NCI-H1105 treated with DMSO at 0.1 percent for 48 hours (cell line): ENCODE results near the gene ZDHHC11.
"Not testable (repeated sequence)": the region's sequence is repeated elsewhere in the genome, so short reads cannot be mapped to it uniquely, and the experiment has no call there.

Experiments
- DNase-seq: peaks from one replicate; lab custom pipeline; 2025; lab: John Stamatoyannopoulos, UW

The ZDHHC11 gene

DNA sequence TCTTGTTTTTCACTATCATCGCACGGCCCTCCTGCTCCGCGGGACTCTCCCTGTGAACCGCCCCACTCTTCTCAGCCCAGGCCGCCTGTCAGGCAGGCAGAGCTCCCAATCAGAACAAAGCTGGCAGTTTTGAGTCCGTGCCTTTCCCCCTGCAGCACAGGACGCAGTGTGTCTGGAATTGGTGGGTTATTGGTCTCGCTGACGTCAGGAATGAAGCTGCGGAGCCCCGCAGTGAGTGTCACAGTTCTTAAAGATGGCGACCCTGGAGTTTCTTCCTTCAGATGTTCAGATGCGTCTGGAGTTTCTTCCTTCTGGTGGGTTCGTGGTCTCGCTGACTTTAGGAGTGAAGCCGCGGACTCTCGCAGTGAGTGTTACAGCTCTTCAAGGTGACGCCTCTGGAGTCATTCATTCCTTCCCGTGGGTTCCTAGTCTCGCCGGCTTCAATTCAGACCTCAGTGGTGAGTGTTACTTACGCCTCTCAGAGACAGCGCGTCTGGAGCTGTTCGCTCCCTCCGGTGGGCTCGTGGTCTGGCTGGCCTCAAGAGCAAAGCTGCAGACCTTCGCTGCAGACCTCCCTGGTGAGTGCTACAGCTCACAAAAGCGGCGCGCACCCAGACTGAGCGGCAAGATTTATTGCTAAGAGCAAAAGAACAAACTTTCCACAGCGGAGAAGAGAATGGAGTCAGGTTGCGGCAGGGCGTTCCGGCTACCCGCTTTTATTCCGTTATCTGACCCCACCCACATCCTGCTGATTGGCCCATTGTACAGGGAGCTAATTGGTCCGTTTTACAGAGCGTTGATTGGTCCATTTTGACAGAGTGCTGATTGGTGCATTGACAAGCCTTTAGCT is 73.7 kb downstream of the ZDHHC11 start:
- DNase-seq, result no peak

DNA sequence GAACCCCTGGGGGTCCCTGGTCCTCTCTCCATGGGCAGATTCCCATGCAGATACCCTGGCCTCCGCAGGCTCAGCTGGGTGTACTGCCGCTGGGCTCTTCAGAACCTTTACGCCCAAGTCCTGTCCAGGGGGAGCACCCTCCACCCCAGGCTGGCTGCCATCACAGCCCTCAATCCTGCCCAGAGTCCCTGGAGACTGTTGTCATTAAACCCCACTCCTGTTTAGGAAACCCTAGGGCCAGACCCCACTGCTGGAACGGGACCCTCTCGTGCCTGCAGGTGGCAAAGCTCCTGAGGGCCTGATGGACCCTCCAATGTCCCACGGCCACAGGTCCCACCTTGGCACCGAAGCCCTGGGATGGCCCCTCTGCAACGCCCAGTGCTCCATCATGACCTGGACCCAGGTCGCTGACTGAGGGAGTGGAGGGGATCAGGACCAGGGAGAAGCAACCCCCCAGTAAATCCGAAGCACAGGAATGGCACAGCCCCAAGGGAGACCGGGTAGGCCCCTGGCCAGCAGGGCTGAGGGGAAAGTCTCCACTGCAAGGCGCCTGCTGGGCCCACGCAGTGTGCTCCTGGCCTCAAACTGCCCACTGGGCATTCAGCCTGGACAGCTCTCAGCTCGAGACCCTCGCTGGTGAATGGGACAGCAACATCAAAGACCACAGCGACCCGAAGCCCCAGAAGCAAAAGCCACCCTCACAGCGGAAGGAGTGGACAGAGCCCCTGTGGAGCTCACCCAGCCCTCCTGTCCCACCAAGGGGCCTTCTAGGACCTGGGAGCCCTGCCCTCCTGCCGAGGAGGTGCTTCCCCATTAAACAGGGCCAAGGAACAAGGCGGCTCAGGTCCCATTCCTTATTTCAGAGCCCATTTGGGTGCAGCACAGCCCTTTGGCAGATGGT is 74.6 kb downstream of the ZDHHC11 start:
- no peak for DNase-seq

DNA sequence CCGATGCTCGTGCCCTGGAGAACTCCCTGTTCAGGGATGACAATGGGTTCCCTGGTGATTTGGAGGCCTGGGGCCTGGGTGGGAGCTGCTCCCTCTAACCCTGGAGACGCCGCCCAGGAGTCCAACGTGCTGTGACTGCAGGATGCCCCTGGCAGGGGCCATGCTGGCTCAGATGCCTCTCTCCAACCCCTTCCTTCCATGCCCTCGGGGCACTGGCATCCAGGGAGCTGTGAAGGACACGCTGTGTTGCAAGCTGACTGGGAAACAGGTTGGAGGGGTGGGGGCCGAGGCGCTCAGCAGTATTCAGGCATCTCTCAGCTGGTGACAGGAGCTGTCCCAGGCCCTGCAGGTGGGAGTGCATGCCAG is 75.2 kb downstream of the ZDHHC11 start:
- DNase-seq, result not testable (repeated sequence)

DNA sequence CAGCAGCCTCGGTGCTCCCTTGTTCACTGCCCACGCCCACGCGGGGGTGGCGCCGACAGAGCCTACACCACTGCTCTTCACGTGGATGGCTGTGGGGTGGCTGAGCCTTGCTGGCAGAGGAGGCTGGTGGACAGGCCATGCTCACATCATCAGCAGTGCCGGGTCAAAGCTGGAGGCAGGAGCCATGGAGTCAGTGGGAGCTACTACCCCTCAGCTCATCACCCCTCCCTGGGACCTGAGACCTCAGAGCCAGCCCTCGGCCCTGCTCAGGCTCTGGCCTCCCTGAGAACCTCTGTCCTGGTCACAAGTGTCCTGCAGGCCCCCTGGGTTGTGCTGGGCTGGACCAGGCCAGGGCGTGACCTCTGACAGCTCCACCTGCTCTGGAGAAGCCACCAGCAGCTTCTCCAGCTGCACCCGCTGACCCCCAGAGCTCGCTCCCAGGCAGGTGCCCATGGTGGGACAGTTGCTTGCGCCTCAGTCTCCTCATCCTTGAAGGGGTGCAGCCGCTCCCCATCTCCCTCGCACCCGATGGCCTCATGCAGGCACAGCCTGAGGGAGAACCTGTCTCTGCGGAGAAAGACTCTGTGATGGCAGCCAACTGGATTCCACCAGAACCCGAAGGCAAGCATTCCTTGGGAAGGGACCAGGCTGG is 75.8 kb downstream of the ZDHHC11 start:
- not testable (repeated sequence) for DNase-seq

DNA sequence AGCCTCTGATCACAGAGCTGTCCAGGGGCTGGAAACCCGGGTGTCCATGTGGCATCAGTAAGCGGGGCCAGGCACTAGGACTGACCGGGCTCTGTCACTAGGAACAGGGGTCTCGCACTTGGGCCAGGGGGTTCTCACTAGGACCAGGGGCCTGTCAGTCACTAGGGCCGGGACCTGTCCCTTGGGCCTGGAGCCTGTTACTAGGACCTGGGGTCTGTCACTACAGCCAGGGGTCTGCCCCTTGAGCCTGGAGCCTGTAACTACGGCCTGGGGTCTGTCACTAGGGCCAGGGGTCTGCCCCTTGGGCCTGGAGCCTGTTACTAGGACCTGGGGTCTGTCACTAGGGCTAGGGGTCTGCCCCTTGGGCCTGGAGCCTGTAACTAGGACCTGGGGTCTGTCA is 76.5 kb downstream of the ZDHHC11 start:
- DNase-seq, result not testable (repeated sequence)

DNA sequence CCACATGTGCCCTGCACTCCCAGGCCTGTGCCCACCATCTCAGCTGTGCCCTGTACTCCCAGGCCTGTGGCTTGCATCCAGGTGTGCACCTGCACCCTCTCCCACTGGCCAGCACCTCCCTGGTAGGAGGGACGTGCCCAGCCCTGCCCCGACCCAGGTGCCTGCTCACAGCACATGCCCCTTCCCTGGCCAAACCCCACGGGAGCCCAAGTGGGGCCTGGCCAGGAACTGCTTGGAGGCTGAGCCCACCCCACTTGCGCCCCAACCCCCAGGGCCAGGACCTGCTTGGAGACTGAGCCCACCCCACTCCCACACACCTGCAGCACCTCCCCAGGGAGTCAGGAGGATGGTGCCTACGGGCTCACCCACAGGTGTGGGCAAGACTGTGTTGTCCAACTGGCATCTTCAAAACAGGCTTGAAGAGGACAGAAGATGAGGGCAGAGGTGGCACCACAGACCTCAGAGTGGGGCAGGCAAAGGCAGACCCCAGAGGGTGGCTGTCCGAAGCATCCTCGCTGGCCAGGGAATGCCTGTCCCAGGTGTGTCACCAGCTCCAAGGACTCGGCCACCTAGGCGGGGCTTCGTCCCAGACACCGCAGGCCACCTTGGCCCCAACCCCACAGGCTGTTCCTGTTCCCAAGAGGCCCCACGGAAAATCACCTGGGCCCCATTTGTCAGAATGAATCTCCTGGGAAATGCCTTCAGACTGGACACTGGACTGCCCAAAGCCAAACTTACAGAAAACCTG is 77.1 kb downstream of the ZDHHC11 start:
- no peak for DNase-seq

DNA sequence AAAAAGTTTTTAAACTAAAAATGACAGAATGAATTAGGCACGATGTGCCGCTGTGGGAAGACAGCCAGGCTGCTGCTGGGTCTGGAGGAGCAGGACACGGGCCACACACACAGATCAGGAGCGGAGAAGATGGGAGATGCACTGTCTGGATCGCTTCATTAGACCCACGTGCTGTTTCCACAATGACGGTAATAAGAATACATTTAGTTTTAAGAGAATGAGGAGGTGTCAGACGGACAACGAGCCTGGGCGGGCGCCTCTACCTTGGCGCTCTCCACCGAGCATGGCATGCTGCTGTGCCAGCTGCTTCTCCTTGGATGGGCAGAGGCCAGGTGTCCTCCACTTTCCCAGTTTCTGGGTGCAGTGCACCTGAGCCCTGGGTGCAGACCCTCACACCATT is 77.9 kb downstream of the ZDHHC11 start:
- DNase-seq, result not testable (repeated sequence)

DNA sequence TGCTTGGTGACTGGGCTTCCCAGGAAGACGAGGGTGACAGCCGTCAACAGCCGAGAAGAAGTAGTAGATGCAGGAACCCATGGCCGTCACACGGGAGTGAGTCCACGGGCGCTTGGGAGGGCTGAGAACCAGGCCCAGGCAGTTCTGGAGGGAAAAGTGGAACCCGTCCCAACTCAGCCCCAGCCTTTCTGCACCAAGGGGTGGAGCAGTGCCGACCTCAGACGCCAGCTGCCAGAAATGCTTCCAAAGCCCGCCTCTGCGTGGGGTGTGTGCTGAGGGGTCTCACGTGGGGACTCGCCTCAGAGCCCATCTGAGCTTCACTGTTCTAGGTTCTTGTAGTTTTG is 78.3 kb downstream of the ZDHHC11 start:
- DNase-seq, result not testable (repeated sequence)

DNA sequence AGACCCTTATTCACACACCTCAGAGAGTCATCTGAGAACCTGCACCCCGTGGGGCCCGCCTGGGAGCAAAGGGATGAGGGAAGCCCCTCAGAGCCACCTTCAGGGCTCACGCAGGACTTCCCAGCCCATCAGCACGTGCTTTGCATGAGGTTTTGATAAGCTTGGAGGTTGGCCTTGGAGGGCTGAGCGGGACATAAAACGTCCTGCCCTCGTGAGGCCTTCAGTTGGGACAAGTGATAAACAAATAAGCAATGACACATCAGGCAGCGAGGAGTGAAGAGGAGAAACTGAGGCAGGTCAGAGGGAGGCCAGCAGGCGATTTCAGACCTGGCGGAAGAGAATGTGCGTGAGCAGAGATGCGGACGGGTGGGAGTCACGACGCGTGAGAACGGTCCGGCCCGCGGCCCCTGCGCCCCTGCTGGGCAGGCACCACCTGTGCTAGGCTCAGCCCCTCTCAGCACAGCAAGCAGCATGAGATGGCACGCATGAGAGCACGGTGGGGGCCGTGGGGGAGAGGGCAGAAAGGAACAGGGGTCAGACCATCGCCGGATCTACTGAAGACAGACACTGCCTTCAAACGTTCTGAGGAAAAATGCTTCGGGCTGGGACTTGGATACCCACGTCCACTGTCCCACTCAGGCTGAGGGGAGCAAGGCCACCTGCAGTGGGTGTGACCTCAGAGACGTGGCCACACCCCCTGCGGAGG is 78.8 kb downstream of the ZDHHC11 start:
- not testable (repeated sequence) for DNase-seq

DNA sequence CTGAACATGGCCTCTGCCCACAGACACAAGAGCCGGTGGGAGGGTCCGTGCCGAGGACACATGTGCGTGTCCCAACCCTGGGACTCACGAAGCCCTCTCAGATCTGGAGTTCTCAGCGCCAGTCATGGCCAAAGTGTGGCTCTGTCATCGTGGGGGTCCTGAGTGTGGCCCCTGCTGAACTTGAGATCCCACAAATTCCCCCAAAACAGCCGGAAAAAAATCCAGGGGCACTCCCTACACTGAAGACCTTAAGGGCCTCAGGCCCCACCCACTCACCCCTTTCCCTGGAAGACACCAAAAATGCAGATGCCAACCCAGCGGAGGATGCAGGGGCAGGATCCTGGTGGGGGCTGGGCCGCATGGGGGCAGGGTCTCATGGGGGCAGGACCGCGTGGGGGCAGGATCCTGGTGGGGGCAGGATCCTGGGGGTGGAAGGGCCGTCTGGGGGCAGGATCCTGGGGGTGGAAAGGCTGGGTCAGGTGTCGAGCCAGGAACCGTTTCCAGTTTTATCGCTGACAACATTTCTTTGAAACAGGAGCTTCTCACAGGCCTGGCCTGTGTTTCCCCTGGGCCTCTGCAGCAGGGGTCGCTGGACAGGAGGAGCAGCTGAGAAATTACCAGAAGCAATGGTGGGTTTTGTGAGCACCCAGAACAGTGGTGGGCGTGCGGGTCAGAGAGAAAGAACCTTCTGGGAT is 79.6 kb downstream of the ZDHHC11 start:
- not testable (repeated sequence) for DNase-seq

DNA sequence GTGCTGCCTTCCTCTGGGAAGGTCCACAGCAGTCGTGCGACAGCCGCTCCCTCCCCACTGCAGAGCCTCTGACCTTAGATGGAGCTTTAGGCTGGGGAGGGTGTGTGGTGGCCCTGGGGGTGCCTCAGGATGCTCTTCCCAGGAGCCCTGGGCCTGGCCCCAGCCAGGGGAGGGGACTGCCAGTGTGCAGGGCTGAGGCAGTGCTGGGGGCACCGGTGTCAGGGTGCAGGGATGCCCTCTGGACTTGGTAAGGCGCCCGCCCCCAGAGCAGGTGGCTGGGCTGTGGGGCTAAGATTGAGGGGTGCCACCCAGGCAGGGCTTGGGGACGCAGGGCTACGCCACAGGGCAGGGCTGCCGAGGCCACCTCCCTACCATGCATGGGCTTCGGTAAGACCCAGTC is 80.2 kb downstream of the ZDHHC11 start:
- not testable (repeated sequence) for DNase-seq

DNA sequence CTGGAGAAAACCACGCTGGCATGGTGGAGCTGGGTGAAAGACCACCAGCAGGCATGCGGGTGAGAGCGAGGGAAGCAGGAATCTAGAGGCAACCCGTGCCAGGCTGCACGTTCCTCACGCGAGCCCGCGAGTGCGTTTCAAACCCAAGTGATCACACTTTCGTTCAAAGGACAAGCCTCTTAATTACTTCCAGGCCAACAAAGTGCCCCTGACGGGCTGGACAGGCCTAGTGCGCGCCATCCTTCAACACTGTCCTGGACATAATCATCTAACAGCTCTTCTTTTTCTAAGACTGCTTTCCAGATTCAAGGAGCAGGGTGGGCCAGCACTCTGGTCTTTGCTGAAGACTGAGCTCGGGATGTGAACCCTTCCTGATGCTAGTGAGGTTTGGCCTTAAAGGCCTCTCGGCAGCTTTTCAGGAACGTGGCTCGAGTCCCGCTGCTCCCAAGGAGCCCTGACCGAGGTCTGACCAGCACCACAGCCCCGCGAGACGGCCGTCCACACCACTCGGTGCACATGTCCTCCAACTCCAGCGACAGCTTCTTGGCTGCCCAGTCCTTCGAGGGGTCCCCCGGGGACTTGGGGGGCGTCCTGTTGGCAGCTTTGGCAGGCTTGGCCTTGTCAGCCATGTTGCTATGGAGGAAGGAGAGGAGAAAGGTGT is 81.2 kb downstream of the ZDHHC11 start:
- DNase-seq, result not testable (repeated sequence)

DNA sequence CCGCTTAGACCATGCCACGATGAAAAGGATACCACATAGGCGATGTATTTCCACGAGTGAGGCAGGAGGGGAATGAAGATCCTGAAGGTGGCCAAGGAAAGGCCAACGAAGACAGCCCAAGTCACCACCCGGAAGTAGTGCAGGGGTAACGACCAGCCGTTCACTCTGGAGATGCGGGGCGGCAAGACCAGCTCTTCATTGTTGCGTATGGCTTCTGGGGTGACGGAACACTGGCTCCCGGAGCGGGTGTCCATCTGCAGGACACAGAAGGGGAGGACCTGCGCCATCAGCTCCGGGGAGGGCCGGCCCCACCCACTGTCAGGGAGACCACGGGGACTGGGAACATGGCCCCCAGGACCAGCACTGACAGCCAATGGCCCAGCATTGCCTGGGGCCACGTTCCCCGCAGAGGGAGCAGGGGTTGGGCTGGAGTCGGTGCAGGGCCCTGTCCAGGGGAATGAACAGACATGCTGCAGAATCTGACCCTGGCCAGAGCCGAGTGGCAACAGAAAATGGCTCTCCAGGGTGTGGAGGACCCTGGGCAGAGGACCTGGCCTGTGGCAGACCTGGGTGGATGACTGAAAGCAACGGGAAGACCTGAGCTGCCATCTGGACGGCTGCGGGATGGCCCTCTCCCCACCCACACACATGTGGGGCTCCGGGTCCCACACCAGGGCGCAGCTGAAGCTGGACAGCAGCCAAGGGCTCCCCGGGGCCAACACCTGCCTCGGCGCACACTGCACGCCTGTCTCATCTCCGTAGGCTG is 83.9 kb downstream of the ZDHHC11 start:
- DNase-seq, result no peak

DNA sequence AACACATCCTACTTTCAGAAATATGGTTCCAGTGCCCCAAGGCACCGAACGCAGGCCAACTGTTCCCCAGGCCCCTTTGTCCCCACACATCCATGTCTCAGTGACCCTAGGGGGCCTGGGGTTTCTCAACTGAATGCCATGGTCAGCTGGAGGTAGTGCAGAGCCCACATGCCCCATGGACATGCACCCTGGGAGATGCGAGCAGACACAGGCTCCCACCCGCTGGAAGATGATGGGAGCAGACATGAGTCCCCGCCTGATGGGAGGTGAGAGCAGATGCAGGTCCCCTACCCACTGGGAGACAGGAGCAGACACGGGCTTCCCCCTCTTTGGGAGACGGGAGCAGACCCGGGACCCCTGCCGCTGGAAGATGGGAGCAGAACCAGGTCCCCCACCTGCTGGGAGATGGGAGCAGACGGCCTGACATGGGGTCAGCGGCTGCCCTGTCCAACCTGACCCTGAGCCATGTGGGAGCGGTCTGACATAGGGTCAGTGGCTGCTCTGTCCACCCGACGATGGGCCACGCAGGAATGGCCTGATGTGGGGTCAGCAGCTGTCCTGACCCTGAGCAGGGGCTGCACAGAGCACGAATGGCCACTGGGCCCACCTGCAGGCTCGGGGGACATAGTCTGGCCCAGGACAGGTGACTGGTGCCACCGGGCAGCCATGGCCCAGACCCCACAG is 84.7 kb downstream of the ZDHHC11 start:
- DNase-seq, result no peak

DNA sequence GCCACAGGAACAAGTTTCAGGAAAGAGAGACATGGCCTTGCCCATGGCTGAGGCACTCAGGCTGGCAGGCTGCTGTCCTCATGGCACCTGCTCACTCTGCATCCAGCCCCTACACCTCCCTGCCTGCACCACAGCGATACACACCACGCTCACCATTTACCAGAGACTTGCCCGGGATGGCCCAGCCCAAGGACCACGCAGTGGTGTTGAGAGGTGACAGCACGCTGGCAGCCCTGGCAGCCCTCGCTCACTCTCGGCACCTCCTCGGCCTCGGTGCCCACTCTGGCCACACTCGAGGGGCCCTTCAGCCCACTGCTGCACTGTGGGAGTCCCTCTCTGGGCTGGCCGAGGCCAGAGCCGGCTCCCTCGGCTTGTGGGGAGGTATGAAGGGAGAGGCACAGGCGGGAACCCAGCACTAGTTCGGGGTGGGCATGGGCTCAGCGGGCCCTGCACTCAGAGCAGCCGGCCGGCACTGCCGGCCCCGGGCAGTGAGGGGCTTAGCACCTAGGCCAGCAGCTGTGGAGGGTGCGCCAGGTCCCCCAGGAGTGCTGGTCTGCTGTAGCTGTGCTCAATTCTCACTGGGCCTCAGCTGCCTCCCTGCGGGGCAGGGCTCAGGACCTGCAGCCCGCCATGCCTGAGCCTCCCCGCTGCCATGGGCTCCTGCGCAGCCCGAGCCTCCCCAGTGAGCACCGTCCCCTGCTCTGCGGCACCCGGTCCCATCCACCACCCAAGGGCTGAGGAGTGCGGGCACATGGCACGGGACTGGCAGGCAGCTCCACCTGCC is 86.6 kb downstream of the ZDHHC11 start:
- no peak for DNase-seq

DNA sequence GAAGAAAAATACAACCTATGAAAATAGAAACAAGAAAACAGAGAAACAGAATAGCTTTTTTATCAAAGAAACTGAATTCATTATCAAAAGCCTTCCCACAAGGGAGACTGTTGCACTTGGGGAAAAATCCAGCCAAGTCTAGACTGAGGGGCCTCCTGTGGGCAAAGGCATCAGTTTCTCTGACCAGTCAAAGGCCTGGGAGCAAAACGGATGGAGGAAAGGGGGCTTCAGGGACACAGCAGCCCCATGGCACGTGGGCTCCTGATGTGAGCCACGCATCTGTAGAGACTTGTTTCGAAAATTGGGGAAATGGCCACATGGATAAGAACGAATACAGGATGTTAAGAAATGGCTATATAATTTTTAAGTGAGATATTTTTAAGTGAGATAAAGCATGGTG is 87.4 kb downstream of the ZDHHC11 start:
- DNase-seq, result no peak

DNA sequence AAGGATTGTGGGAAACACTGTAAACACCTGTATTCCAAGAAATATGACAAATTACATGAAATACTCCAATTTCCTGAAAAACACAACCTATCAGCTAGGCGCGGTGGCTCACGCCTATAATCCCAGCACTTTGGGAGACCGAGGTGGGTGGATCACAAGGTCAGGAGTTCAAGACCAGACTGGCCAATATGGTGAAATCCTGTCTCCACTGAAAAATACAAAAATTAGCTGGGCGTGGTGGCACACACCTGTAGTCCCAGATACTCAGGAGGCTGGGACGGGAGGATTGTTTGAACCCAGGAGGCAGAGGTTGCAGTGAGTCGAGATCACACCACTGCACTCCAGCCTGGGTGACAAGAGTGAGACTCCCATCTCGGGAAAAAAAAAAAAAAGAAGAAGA is 87.8 kb downstream of the ZDHHC11 start:
- DNase-seq, result not testable (repeated sequence)
